Fibroblast of mammary gland (primary cell): ENCODE data around the gene C6orf47.

Experiments used
- DNase-seq: peaks from one replicate; pipeline ENCODE4 v3.0.0-alpha.2; 2010; ENCODE audit warnings: low read depth
- H3K4me3 ChIP-seq: 2 replicates; pipeline ENCODE4 v1.5.1; 2011; ENCODE audit warnings: low read depth, mild to moderate bottlenecking, low read length, moderate library complexity; ENCODE audit not compliant: control insufficient read depth
- CTCF ChIP-seq: conservative IDR thresholded peaks from 2 replicates; pipeline ENCODE4 v1.5.1; 2011; ENCODE audit warnings: low read depth, low read length, inconsistent platforms; ENCODE audit not compliant: control insufficient read depth, insufficient read depth

C6orf47 gene

GRCh38 chr6:31634131-31634530, 26.4 kb downstream of the C6orf47 start:
- H3K4me3 ChIP-seq: no peak overlapping the region
- TF ChIP-seq CTCF: no peak
- peak; percentile 72 for DNase-seq

- no peak for TF ChIP-seq CTCF
- no peak for DNase-seq
- no peak overlapping the region for H3K4me3 ChIP-seq
Measured at GRCh38 chr6:31633447-31633846, 27.1 kb downstream of the C6orf47 start.

GRCh38 chr6:31632279-31632946, 28.2 kb downstream of the C6orf47 start:
- no peak for DNase-seq
- no peak for TF ChIP-seq CTCF
- H3K4me3 ChIP-seq: no peak overlapping the region

- no peak for TF ChIP-seq CTCF
- no peak overlapping the region for H3K4me3 ChIP-seq
- no peak for DNase-seq
Measured at GRCh38 chr6:31631681-31632278, 28.8 kb downstream of the C6orf47 start.

GRCh38 chr6:31631209-31631608, 29.4 kb downstream of the C6orf47 start:
- DNase-seq: no peak
- no peak overlapping the region for H3K4me3 ChIP-seq
- TF ChIP-seq CTCF: no peak

GRCh38 chr6:31630177-31630934, 30.2 kb downstream of the C6orf47 start:
- TF ChIP-seq CTCF: no peak
- H3K4me3 ChIP-seq: no peak overlapping the region
- no peak for DNase-seq
